GM21737 (cell line): ENCODE data around the gene MYL4.
"Not testable (repeated sequence)": the region's sequence is repeated elsewhere in the genome, so short reads cannot be mapped to it uniquely, and the experiment has no call there.

Source experiments
- ATAC-seq: cut with Tn5 transposase; IDR thresholded peaks from one replicate; pipeline ENCODE4 v1.9.1; 2021; ENCODE audit warnings: mild to moderate bottlenecking, moderate library complexity; ENCODE audit not compliant: unreplicated experiment

The MYL4 gene

GRCh38 chr17:47192554-47192953, 16.6 kb upstream of the MYL4 start:
- ATAC-seq = no peak

- no peak for ATAC-seq
Observed at GRCh38 chr17:47193931-47194511, 15.1 kb upstream of the MYL4 start.

- ATAC-seq = no peak
Observed at GRCh38 chr17:47197821-47198220, 11.3 kb upstream of the MYL4 start.

GRCh38 chr17:47199627-47200324, 9.4 kb upstream of the MYL4 start:
- ATAC-seq = no peak

- no peak for ATAC-seq
Observed at GRCh38 chr17:47200325-47200664, 8.9 kb upstream of the MYL4 start.

GRCh38 chr17:47201166-47201565, 8.0 kb upstream of the MYL4 start:
- no peak for ATAC-seq

- ATAC-seq = no peak
Observed at GRCh38 chr17:47203984-47204721, 5.0 kb upstream of the MYL4 start.

GRCh38 chr17:47204722-47205418, 4.3 kb upstream of the MYL4 start:
- ATAC-seq = peak; percentile 39

GRCh38 chr17:47205419-47205963, 3.7 kb upstream of the MYL4 start:
- ATAC-seq = peak; percentile 52

GRCh38 chr17:47207143-47208067, 1.7 kb upstream of the MYL4 start:
- no peak for ATAC-seq

- no peak for ATAC-seq
Observed at GRCh38 chr17:47209499-47209898, 351 bp downstream of the MYL4 start.

- no peak for ATAC-seq
Observed at GRCh38 chr17:47210105-47210504, 957 bp downstream of the MYL4 start.

GRCh38 chr17:47210779-47211178, 1.6 kb downstream of the MYL4 start:
- ATAC-seq = no peak

GRCh38 chr17:47212458-47212857, 3.3 kb downstream of the MYL4 start:
- ATAC-seq = no peak

- ATAC-seq = no peak
Observed at GRCh38 chr17:47213540-47213939, 4.4 kb downstream of the MYL4 start.

- no peak for ATAC-seq
Observed at GRCh38 chr17:47214931-47215330, 5.8 kb downstream of the MYL4 start.

- not testable (repeated sequence) for ATAC-seq
Observed at GRCh38 chr17:47216821-47217220, 7.7 kb downstream of the MYL4 start.

GRCh38 chr17:47217279-47217678, 8.1 kb downstream of the MYL4 start:
- not testable (repeated sequence) for ATAC-seq

- ATAC-seq = no peak
Observed at GRCh38 chr17:47218896-47219430, 9.8 kb downstream of the MYL4 start.
